CD4-positive, alpha-beta T cell treated with Interleukin-15 for 1 hour (primary cell): ENCODE data around the gene FSTL4.
"Not testable (repeated sequence)": the region's sequence is repeated elsewhere in the genome, so short reads cannot be mapped to it uniquely, and the experiment has no call there.

Source experiments
- DNase-seq: peaks from one replicate; pipeline ENCODE4 v3.0.0-alpha.2; 2020

Gene FSTL4

DNA sequence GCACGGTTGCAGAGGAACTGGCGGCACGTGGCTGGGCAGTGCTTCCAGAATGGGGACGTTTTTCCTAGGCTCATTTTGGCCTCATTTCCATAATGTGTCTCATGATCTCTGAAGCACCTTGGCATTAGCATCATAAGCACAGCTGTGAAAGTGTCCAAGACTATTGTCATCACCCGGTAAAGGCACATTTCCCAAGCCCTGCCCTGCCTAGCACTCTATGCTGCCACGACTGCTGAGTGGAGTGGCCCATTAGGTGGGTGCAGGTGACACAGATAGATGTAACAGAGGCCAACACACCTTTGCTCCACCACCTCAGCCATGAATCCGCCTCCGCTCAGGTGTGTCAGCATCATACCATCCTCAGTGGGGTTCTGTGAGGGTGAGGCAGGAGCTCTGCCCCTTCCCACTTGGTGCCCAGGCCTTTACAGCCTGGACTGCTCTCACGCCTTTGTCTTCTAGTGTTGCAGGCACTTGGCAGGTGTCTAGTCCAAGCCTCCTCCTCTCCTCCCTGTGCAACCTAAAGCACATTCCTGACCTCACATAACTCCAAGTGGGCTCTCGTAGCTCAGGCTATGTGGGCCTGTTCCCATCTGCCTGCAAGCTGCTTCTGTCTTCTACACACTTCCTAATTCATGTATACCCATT, 213.0 kb downstream of the FSTL4 start:
- no peak for DNase-seq

DNA sequence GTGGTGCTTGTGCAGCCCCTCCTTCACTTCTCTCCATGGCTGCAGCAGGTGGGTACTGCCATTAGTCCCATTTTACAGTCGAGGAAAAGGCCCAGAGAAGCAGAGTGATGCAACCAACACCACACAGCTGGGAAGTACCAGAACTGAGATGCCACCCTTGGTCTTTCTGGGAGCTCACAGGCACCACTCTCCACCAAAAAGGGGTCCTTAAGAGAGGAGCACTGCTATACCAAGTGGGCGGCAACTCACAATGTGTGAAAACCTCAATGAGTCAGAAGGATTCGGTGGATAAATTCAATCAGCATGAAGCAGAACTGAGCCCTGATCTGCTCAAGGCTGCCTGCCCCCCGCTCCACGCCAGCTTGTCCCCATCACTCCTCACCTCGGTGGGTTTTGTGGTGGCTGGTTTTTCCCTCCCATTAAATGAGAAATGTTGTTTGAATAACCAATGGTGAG, 213.7 kb downstream of the FSTL4 start:
- DNase-seq: no peak

DNA sequence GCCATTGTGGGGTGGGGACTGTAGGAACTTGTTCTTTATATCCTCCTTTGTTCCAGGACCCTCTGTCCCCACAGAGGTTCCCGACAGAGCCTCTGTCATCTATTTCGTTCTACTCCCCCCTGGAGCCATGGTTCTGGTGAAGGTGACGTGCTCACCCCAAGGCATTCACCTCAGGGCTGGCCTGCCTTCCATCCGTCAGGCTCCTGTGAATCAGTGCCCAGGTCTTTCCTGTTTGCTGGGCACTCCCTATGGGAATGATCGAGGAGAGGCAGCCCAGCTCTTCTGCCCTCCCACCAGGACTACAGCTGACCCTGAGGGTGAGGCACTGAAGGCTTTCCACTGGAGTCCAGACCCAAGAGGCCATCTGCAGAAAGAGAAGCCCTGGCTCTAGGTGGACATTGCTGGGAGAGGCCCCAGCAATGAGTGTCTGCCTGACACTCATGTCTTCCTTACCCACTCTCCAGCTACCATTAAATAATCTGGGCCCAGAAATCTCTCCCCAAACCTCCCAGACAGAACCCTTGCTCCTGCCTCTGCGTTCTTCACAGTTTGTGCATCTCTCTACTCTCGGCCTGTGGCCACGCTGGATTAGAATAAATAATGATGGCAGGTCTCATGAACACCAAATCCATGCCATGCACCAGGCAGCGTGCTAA, 214.2 kb downstream of the FSTL4 start:
- no peak for DNase-seq

DNA sequence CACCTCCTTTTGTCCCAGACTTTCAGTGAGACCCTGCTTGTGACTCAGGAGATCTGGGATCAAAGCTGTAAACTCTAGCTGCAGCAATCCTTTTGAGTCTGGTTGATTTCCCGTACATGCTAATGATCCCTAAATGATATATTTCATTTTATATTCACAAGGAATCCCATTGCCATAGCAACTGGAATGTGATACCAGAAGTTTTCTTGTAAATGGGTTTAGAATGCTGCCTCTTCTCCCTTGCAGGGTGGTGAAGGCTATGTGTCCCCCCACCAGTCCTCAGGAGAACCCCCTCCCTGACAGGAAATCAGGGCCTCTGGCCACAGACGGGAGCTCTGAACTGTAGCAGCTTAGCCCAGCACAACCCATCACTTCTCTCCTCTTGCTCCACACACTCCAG, 215.0 kb downstream of the FSTL4 start:
- DNase-seq: no peak

DNA sequence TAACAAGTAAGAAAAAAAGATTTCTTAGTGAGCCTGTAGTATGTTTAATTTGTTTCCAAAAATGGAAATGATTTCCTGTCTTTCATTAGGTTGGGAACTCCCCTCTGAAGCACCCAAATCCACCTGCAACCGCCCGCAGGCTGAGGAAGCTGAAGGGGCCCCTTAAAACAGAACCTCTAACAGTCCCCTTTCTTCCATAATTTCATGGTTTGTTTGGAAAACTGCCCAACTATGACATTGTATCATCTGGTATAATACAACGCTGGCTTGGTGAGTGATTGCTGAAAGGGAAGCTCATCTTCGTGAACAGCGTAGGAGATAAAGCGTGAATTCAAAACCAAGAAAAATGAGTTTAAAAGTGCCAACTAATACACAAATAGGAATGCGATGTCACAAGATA, 215.5 kb downstream of the FSTL4 start:
- no peak for DNase-seq

DNA sequence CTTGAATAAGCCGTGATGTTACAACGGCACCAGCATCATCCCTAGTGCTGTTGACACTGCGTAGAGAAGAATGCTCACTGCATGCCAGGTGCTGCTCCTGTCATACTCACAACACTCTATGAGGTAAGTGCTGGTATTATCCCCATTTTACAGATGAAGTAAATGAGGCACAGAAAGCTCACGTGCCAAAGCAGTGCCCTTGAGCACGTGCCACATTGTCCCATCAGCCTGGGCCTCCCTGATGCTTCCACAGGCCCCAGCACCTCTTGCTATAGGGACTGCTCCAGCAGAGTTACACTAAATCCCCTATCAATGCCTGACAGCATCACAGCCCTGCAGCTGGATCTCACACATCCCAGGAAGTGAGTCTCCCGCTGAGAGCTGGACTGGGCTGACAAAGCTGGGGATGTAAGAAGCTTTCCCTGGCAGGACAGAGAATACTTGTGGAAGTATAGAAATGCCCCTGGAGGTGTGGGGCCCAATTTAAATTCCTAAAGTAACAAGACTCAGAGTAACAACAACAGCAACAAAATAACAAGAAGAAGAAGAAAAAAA, 216.1 kb downstream of the FSTL4 start:
- no peak for DNase-seq

DNA sequence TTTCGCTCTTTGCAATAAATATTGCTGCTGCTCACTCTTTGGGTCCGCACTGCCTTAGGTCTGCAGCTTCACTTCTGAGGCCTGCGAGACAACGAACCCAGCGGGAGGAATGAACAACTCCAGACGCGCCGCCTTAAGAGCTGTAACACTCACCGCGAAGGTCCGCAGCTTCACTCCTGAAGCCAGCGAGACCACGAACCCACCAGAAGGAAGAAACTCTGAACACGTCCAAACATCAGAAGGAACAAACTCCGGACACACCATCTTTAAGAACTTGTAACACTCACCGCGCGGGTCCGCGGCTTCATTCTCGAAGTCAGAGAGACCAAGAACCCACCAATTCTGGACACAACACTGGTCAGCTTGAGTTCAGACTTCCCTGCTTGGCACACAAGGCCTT, 217.1 kb downstream of the FSTL4 start:
- not testable (repeated sequence) for DNase-seq

DNA sequence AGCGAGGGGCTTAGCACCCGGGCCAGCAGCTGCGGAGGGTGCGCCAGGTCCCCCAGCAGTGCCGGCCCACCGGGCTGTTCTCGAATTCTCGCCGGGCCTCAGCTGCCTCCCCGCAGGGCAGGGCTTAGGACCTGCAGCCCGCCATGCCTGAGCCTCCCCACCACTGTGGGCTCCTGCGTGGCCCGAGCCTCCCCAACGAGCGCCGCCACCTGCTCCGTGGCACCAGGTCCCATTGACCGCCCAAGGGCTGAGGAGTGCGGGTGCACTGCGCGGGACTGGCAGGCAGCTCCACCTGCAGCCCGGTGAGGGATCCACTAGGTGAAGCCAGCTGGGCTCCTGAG, 217.9 kb downstream of the FSTL4 start:
- DNase-seq: not testable (repeated sequence)

DNA sequence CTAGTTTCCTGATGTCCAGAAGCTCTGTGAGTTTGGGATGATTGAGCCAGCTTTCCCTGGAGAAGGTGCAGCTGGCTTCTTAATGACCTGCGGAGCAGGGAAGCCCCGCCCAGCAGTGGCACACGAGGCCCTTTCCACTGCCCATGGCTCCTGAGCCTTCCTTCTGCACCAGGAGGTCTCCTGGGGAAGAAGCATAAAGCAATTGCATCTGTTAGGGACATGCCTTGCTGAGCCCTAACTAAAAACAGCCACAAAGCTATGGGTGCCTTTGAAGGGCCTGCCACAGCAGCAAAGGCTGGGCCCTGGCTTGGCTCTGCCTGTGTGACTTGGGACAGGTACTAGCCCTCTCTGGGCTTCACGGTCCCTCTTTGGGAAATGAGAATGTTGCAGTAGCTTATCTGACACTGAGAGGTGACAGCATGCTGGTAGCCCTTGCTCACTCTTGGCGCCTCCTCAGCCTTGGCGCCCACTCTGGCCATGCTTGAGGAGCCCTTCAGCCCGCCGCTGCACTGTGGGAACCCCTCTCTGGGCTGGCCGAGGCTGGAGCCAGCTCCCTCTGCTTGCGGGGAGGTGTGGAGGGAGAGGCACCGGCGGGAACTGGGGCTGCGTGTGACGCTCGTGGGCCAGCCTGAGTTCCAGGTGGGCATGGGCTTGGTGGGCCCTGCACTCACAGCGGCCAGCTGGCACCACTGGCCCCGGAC, 218.4 kb downstream of the FSTL4 start:
- DNase-seq: no peak

DNA sequence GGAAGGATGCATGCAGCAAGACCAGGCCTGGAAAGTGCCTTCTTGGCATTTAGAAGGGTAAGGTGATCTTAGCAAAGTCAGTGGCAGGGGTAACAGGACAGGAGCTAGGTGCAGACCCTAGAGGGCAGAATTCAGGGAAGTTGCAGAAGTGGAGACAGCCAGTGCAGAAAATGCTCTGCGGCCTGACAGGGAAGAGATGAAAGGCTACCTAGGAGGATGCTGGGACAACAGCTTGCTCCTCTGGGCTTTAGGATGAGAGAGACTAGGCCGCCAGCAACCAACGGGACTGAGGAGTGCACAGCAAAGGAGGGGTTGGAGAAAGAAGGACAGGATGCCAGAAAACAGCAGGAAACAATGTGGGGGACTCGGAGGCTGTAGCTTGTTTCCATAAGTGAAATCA, 219.9 kb downstream of the FSTL4 start:
- no peak for DNase-seq

DNA sequence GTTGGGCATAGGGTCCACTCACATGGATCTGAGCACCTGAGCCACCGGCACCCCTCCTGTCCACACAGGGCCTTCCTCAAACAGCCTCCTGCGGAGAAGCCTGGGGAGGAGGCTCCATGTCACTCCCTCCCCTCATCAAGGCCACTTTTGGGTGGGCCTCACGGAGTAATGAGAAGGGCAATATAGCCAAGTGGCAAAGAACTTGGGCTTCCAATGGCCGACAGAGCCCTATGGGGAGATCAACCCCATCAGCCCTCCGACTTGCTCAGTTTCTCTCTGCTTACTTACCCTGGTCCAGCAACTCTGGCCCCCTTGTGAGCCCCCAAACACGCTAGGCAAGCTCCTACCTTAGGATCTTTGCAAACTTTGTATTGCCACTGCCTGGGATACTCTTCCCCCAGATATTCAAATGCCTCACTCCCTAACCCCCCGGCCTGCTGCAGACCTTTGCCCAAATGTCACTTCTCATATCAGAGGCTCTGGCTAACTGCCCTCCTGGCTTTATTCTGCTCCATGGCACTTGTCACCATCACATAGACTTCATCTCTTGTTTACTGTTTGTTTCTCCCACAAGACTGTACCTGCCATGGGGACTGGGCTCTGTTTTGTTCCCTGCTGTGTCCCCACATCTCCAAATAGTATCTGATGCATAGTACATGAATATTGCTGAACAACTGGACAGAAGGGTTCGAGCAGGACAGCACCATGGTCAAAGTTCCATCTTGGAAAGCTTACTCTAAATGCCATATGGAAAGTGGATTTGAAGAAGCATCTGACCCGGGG, 220.8 kb downstream of the FSTL4 start:
- DNase-seq: no peak

DNA sequence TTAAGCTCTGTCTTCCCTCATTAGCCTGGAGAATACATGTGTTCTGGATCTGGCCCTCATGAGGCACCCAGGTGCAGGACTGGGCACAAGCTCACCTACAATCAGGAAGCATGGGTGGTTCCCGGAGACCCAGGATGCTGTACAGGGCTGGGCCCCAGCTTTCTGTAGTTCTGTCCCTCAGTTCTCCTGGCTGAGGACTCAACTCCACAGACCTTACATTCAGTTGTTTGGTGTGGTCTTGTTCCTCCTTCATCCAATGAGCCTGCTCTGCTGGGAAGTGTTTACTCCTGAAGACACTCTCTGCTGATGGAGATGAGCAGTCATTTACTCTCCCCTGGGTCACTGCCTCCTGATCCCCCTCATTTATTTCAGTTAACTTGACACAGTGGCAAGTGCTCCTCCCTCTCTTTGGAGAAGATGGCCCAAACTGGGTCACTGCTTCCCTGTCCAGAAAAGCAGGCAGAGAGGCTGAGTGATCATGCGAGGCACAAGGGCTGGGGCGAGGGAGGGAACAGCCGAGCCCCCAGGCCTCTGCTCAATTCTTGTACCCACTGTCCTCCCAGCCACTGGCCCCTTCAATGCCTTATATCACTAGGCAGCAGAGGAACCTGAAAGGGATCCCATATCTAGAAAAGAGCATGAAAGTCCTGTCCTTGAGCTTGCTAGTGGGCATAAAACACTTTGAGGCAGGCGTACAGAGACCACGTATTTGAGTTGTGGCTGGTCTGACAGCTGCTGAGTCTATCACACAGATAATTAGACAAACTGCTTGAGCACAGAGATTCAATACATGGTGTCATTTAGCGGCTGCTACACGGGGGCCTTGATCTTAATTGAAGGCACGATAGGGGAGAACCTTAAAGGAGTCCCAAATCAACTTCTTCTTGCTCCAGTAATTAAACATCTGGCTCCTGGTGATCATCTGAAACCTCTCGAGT, 221.7 kb downstream of the FSTL4 start:
- no peak for DNase-seq

DNA sequence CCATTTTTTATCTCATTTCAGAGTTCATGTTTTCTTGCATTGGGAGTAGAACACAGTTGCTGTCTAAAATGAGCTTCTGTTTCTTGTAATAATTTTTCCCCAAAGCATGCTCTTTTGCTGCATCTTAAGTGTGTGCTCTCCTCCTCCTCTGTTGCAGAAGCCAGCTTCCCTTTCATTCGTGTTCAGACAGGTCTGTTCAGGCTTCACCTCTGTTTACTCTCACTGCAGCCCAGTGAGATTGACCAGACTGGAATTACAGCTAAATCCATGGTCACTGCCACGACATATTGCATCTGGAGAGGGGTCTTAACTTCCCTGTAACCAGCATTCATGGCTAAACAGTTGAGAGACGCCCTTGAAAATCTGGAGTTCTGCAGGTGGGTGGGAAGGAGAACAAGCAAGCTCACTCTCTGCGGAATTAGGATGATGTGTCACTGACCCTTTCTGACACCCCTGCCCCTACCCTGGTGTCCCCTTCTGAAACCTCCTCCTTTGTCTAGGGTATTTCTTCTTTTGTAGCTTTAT, 223.2 kb downstream of the FSTL4 start:
- DNase-seq: no peak

DNA sequence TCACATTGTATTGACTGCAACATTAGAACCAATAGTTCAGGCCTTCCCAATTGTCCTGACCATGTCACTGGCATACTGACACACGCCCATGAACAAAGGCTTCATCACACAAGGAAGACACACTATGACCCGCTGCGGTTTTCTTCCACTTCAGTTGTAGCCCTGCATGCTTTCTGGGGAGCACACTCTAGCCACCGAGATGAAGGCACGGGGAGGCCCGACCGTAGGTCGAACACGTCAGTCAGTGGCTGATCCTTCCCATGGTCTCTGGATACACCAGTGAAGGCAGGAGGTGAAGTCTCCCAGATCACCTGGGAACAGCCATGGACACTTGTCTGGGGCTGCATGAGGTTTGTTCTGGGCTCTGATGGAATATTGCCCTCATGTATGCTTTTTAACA, 224.7 kb downstream of the FSTL4 start:
- DNase-seq: no peak

DNA sequence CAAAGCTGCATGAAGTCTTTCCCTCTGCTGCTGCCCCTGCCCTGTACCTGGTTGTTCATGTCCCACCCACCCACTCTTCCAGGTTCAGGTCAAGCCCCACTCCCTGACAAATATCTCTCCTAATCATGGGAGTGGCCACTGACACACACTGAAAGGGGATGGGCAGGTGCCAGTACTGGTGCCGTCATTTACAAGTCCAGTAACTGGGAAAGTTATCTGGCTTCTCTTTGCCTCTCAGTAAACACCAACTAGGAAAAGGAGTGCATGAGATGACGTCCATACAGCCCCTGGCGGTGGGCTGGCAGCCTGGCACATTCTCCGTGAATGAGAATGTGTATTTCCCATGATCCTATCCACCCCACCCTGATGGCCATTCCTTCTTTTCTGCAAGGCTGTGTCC, 225.2 kb downstream of the FSTL4 start:
- DNase-seq: no peak

DNA sequence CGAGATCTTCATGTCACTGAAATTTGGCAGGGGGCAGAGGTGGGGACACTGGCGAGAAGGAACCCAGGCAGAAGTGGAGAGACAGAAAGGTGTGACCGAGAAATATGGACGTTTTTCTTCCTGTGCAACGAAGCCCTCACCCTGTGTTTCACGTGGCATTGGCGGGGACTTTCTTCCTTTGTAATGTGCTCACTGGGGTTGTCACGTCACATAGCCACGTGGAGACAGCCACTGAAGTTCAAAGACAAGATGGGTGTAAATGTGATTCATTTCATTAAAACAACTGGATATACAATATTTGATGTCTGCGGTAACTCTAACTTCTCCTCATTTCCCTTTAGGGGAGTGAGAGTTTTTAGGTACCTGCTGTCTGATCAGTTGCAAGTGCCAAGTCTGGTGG, 225.7 kb downstream of the FSTL4 start:
- no peak for DNase-seq

DNA sequence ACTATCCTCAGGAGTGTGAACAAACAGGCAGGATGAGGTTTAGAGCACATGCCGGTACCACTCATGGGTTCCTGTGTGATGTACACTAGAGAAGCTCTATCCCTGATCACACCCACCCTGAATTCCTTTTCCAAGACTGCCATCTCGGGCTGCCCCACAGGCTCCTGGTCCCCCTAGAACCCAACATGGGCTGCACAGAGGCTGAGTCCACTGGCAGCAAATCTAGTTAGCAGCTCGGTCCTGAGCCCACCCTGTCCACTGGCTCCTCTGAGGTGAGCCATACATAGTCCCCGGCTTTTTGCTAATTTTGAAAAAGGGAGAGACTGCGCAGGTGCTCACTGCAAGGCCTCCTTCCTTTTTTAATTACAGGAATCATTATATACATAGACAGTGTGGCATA, 227.0 kb downstream of the FSTL4 start:
- no peak for DNase-seq

DNA sequence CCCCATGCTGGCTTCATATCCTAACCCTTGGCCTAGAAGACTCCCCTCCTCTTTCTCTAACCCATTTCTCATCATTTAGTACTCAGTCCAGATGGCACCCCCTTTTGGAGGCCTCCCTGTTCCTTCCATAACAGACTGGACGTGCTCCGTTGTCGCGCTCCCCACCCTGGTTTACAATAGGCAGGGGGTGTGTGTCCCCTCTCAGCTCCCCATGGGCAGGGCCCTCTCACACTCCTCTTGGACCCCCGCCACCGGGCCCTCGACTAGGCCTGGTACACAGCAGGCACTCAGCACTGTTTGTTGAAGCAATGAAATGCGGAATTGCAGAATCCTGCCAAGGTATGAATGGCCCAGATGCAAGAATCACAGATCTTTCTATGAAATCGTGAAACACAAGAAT, 227.4 kb downstream of the FSTL4 start:
- no peak for DNase-seq

DNA sequence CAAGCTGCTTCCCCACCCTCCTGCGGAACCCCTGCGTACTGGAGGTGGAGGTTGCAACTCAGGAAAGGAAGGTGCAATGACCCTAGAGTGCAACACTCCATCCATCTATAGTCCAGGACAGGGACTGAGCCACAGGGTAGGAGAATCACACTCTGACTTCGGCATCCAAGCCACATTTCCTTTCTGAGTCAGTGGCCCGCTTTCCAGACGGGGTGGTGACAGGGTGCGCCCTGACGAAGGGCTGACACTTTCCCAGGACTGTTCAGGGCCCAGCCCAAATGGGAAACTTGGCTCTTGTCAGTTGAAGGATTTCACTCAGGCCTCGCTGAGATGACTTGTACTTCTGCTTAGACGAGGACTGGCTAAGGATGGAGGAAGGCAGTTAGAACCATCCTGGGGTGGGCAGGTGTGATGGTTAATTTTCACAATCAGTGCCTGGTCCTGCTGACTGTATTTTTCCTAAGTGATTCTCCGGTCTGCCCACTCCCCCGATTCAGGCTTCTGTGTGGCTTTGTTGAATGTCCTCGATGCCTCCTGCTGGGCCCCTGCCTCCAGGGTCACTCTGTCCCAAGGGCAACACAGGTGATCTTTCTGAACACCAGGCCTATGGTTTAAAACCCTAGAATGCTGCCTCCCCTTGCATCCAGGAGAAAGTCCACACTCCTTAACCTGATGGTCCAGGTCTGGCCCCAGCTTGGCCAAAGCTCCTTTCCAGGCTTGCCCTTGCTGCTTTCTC, 228.1 kb downstream of the FSTL4 start:
- DNase-seq: no peak

DNA sequence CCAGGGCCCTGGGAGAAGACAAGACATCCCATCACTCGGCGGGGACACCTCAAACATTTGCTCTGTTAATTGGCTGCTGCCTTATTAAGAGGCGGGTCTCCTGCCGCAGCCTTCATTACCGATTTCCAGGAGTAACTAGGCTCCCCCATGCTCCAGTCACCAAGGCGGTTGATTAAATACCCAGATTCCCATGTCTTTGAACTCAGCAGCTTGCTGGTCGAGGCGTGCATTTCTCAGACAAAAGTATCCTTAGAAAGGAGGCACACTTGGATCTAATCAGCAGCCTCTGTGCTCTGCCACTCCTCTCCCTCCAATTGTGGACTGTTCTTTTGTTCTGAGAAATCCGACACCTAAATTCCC, 228.8 kb downstream of the FSTL4 start:
- DNase-seq: no peak
